ENCODE measurements around the gene PACS2. TPM values are rescaled to one million over a fixed set of nuclear protein-coding genes. Genes with fewer than 3 reads are reported as not detected.

PACS2 gene
- total and polyA plus RNA-seq, 2 experiments from 2014 or later, result 10.0 to 39.7 TPM

- Histone ChIP-seq H3K9me2 (ENCODE audit: insufficient read depth) (no peaks in the 10 kb centered on the region), H3K9me3 (ENCODE audit: low read depth) (no peaks in the 10 kb centered on the region), H3K4me3 (no peak overlapping the region), H3K36me3 (ENCODE audit: low read depth) (no peaks in the 10 kb centered on the region), H3K4me1 (ENCODE audit: insufficient read depth) (no peaks in the 10 kb centered on the region), H3K27ac (no peak overlapping the region), H3K4me2 (ENCODE audit: unreplicated experiment) (no peak overlapping the region), H3K27me3 (replicated peaks; ENCODE audit: insufficient read depth) (no peaks in the 10 kb centered on the region), H2AFZ (no peak overlapping the region), H3F3A (ENCODE audit: insufficient read depth) (0 out of 2 replicates have a peak, but pooled peaks cover 4% of the 10 kb centered on the region), H4K20me1 (ENCODE audit: insufficient read depth) (0 out of 2 replicates have a peak, but pooled peaks cover 5% of the 10 kb centered on the region), H3K9ac (no peak overlapping the region), H3K79me2 (ENCODE audit: insufficient read depth) (no peaks in the 10 kb centered on the region)
- in situ Hi-C loops (cut with MboI), result no loop called here
- DNase-seq, result no peak
- no peak for TF ChIP-seq EZH2phosphoT487 (IDR thresholded peaks at IDR 0.05; ENCODE audit: insufficient read depth, low read depth)
- no peak for TF ChIP-seq EZH2 (IDR thresholded peaks at IDR 0.05; ENCODE audit: insufficient read depth, poor library complexity, severe bottlenecking)
- 88 to 94% methylated on average over 20 of the region's 20 CpGs for WGBS, 2 experiments (ENCODE audit: low coverage in 1 of 2, low lambda C conversion rate in 2 of 2, missing lambda C conversion rate in 2 of 2)
Measured at GRCh38 chr14:105354541-105354940, 40.0 kb downstream of the PACS2 start.

- Histone ChIP-seq H2AFZ (no peak overlapping the region), H3K9ac (no peak overlapping the region), H3K4me3 (no peak overlapping the region), H4K20me1 (ENCODE audit: insufficient read depth) (0 out of 2 replicates have a peak, but pooled peaks cover 5% of the 10 kb centered on the region), H3K79me2 (ENCODE audit: insufficient read depth) (no peaks in the 10 kb centered on the region), H3K9me3 (ENCODE audit: low read depth) (no peaks in the 10 kb centered on the region), H3K36me3 (ENCODE audit: low read depth) (no peaks in the 10 kb centered on the region), H3K27me3 (replicated peaks; ENCODE audit: insufficient read depth) (no peaks in the 10 kb centered on the region), H3K27ac (no peak overlapping the region), H3K4me2 (ENCODE audit: unreplicated experiment) (no peak overlapping the region), H3K4me1 (ENCODE audit: insufficient read depth) (no peaks in the 10 kb centered on the region), H3K9me2 (ENCODE audit: insufficient read depth) (no peaks in the 10 kb centered on the region), H3F3A (ENCODE audit: insufficient read depth) (0 out of 2 replicates have a peak, but pooled peaks cover 4% of the 10 kb centered on the region)
- WGBS, 2 experiments (ENCODE audit: low coverage in 1 of 2, low lambda C conversion rate in 2 of 2, missing lambda C conversion rate in 2 of 2), result 93 to 94% methylated on average over 26 to 27 of the region's 27 CpGs
- in situ Hi-C loops (cut with MboI), result no loop called here
- no peak for DNase-seq
- TF ChIP-seq EZH2 (IDR thresholded peaks at IDR 0.05; ENCODE audit: insufficient read depth, poor library complexity, severe bottlenecking) (no peak), EZH2phosphoT487 (IDR thresholded peaks at IDR 0.05; ENCODE audit: insufficient read depth, low read depth) (no peak)
Measured at GRCh38 chr14:105355049-105355575, 40.6 kb downstream of the PACS2 start.

GRCh38 chr14:105355850-105356604, 41.5 kb downstream of the PACS2 start:
- no peak for DNase-seq
- Histone ChIP-seq H3K4me3 (no peak overlapping the region), H3K9ac (no peak overlapping the region), H3K27me3 (replicated peaks; ENCODE audit: insufficient read depth) (no peaks in the 10 kb centered on the region), H2AFZ (no peak overlapping the region), H3K9me3 (ENCODE audit: low read depth) (no peaks in the 10 kb centered on the region), H3K27ac (no peak overlapping the region), H3K79me2 (ENCODE audit: insufficient read depth) (no peaks in the 10 kb centered on the region), H3F3A (ENCODE audit: insufficient read depth) (0 out of 2 replicates have a peak, but pooled peaks cover 4% of the 10 kb centered on the region), H3K9me2 (ENCODE audit: insufficient read depth) (no peaks in the 10 kb centered on the region), H3K4me2 (ENCODE audit: unreplicated experiment) (no peak overlapping the region), H3K4me1 (ENCODE audit: insufficient read depth) (no peaks in the 10 kb centered on the region), H3K36me3 (ENCODE audit: low read depth) (no peaks in the 10 kb centered on the region), H4K20me1 (ENCODE audit: insufficient read depth) (0 out of 2 replicates have a peak, but pooled peaks cover 5% of the 10 kb centered on the region)
- WGBS, 2 experiments (ENCODE audit: low coverage in 1 of 2, low lambda C conversion rate in 2 of 2, missing lambda C conversion rate in 2 of 2), result 95% methylated on average over 20 to 22 of the region's 22 CpGs
- TF ChIP-seq EZH2phosphoT487 (IDR thresholded peaks at IDR 0.05; ENCODE audit: insufficient read depth, low read depth) (no peak), EZH2 (IDR thresholded peaks at IDR 0.05; ENCODE audit: insufficient read depth, poor library complexity, severe bottlenecking) (no peak)
- in situ Hi-C loops (cut with MboI), result no loop called here

- no peak overlapping the region for H3K27ac ChIP-seq
- no peaks in the 10 kb centered on the region for H3K4me1 ChIP-seq (ENCODE audit: insufficient read depth)
- no peaks in the 10 kb centered on the region for H3K79me2 ChIP-seq (ENCODE audit: insufficient read depth)
- H3K4me3 ChIP-seq, result no peak overlapping the region
- no peaks in the 10 kb centered on the region for H3K9me2 ChIP-seq (ENCODE audit: insufficient read depth)
- TF ChIP-seq EZH2phosphoT487 (IDR thresholded peaks at IDR 0.05; ENCODE audit: insufficient read depth, low read depth) (no peak), EZH2 (IDR thresholded peaks at IDR 0.05; ENCODE audit: insufficient read depth, poor library complexity, severe bottlenecking) (no peak)
- 0 out of 2 replicates have a peak, but pooled peaks cover 1% of the 10 kb centered on the region for H3F3A ChIP-seq (ENCODE audit: insufficient read depth)
- no peaks in the 10 kb centered on the region for H3K9me3 ChIP-seq (ENCODE audit: low read depth)
- H4K20me1 ChIP-seq (ENCODE audit: insufficient read depth), result 0 out of 2 replicates have a peak, but pooled peaks cover 1% of the 10 kb centered on the region
- H3K27me3 ChIP-seq (replicated peaks; ENCODE audit: insufficient read depth), result no peaks in the 10 kb centered on the region
- no peak for DNase-seq
- no peak overlapping the region for H3K4me2 ChIP-seq (ENCODE audit: unreplicated experiment)
- no peaks in the 10 kb centered on the region for H3K36me3 ChIP-seq (ENCODE audit: low read depth)
- no peak overlapping the region for H3K9ac ChIP-seq
- no peak overlapping the region for H2AFZ ChIP-seq
- WGBS, 2 experiments (ENCODE audit: low coverage in 1 of 2, low lambda C conversion rate in 2 of 2, missing lambda C conversion rate in 2 of 2), result 92 to 93% methylated on average over 6 to 9 of the region's 9 CpGs
- in situ Hi-C loops (cut with MboI), result no loop called here
Measured at GRCh38 chr14:105356927-105357326, 42.4 kb downstream of the PACS2 start.

Measured in GM23248 (cell line).